Measurements from ENCODE around the gene PRSS22. TPM values are rescaled to one million over a fixed set of nuclear protein-coding genes. Genes with fewer than 3 reads are reported as not detected.

The PRSS22 gene
- total RNA-seq, 6 donors from 2014 or later = 9.3 to 24.8 (median 16.6) TPM

DNA sequence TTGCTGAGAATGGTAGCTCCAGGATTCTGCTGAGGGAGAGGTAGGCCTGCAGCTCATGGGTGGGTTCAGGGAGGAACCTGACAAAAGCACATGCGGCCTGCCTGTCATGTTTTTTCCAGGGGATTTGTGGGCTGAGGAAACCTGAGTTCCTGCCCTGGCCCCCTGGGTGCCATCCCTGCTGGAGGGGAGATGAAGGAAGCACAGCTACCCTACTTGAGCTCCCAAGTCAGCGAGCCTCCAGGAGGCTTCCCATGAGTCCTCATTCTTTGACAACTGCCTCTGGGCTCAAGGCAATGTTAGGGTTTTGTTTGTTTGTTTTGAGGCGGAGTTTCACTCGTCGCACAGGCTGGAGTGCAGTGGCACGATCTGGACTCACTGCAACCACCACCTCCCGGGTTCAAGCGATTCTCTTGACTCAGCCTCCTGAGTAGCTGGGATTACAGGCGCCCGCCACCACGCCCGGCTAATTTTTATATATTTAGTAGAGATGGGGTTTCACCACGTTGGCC, 41.6 kb upstream of the PRSS22 start:
- Histone ChIP-seq H3K27ac (no peak overlapping the region), H3K27me3 (no peaks in the 10 kb centered on the region), H3K9me3 (no peaks in the 10 kb centered on the region), H3K4me1 (peaks cover 6 to 8% (median 7%) of the 10 kb centered on the region in 4 donors), H3K36me3 (peaks cover 0 to 33% (median 13%) of the 10 kb centered on the region in 4 donors), H3K4me3 (no peak overlapping the region)
- TF ChIP-seq POLR2AphosphoS5 (IDR thresholded peaks at IDR 0.05) (no peak), EP300 (IDR thresholded peaks at IDR 0.05) (no peak), POLR2A (IDR thresholded peaks at IDR 0.05) (no peak)
- TF ChIP-seq, protein P1, sequence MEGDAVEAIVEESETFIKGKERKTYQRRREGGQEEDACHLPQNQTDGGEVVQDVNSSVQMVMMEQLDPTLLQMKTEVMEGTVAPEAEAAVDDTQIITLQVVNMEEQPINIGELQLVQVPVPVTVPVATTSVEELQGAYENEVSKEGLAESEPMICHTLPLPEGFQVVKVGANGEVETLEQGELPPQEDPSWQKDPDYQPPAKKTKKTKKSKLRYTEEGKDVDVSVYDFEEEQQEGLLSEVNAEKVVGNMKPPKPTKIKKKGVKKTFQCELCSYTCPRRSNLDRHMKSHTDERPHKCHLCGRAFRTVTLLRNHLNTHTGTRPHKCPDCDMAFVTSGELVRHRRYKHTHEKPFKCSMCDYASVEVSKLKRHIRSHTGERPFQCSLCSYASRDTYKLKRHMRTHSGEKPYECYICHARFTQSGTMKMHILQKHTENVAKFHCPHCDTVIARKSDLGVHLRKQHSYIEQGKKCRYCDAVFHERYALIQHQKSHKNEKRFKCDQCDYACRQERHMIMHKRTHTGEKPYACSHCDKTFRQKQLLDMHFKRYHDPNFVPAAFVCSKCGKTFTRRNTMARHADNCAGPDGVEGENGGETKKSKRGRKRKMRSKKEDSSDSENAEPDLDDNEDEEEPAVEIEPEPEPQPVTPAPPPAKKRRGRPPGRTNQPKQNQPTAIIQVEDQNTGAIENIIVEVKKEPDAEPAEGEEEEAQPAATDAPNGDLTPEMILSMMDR (IDR thresholded peaks at IDR 0.05) = no peak
- ATAC-seq (ENCODE audit: low FRiP score in 2 of 2) (no peak), DNase-seq (no peak)
- 88 to 90% methylated on average over 9 to 13 of the region's 13 CpGs for whole genome bisulfite sequencing, 2 donors

DNA sequence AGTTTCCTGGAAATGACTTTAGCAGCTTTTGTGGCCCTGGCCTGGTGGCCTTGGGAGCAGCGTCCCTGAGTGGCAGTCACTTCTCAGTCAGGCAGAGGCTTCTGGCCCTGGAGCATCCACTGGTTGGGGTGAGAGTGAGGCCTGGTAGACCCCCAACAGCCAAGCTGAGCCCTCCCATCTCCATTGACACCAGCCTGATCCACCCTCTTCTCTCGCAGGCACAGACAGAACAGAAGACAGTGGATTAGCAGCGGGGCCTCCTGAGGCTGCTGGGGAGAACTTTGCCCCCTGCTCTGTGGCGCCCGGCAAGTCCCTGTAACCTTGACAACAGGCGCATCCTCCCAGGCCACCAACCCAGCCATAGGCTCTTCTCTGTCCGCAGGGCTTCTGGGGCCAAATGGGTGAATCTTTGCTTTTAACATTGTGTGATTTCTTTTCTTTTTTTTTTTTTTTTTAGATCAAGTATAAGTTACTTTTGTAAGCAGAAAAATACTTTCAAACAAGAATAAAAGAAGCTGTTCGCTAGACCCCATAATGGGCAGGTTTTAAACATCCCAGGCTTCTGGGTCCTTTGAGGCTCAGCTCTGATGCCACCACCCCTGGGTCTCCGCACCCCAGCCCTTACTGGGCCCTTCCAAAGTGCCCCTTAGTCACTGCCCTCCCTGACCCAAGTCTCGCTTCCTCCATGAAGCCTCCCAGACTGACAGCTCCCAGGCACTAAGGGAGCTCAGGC, 41.0 kb upstream of the PRSS22 start:
- no peak for ATAC-seq (ENCODE audit: low FRiP score in 2 of 2)
- 91 to 95% methylated on average over 9 to 10 of the region's 10 CpGs for WGBS, 2 donors
- Histone ChIP-seq H3K9me3 (no peaks in the 10 kb centered on the region), H3K4me3 (no peak overlapping the region), H3K4me1 (peaks cover 5 to 8% (median 6%) of the 10 kb centered on the region in 4 donors), H3K27ac (no peak overlapping the region), H3K36me3 (peaks cover 0 to 33% (median 13%) of the 10 kb centered on the region in 4 donors), H3K27me3 (no peaks in the 10 kb centered on the region)
- TF ChIP-seq POLR2AphosphoS5 (IDR thresholded peaks at IDR 0.05) (no peak), POLR2A (IDR thresholded peaks at IDR 0.05) (no peak), EP300 (IDR thresholded peaks at IDR 0.05) (no peak)
- TF ChIP-seq, protein P1 (IDR thresholded peaks at IDR 0.05) = no peak
- no peak for DNase-seq

DNA sequence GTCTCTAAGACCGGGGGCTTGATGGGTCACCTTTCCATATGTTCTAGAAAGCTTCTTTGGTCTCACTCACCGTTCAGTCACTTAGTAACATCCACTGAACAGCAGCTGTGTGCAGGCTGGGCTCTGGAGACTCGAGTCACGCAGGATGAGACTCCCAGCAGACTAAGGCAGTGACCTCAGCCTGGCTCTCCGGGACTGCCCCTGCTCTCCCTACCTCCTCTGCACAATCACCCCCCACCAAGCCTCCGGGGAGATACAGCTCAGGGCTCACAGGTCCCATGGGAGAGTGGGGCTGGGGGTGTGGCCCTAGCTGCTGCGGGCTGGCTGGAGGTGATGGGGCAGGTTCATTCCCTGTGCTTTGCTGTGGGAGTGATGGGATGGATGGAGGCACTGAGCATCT, 39.1 kb upstream of the PRSS22 start:
- ATAC-seq (ENCODE audit: low FRiP score in 2 of 2) (no peak), DNase-seq (no peak)
- no peaks in the 10 kb centered on the region for H3K27me3 ChIP-seq
- no peak overlapping the region for H3K27ac ChIP-seq
- H3K36me3 ChIP-seq = peaks cover 0 to 33% (median 13%) of the 10 kb centered on the region in 4 donors
- H3K4me1 ChIP-seq = no peaks in the 10 kb centered on the region
- H3K4me3 ChIP-seq = no peak overlapping the region
- H3K9me3 ChIP-seq = no peaks in the 10 kb centered on the region
- 88 to 90% methylated on average over 4 to 7 of the region's 7 CpGs for WGBS, 2 donors
- no peak for TF ChIP-seq EP300 (IDR thresholded peaks at IDR 0.05)
- TF ChIP-seq POLR2A (IDR thresholded peaks at IDR 0.05) = no peak
- TF ChIP-seq, protein P1 (IDR thresholded peaks at IDR 0.05) = no peak
- no peak for TF ChIP-seq POLR2AphosphoS5 (IDR thresholded peaks at IDR 0.05)

DNA sequence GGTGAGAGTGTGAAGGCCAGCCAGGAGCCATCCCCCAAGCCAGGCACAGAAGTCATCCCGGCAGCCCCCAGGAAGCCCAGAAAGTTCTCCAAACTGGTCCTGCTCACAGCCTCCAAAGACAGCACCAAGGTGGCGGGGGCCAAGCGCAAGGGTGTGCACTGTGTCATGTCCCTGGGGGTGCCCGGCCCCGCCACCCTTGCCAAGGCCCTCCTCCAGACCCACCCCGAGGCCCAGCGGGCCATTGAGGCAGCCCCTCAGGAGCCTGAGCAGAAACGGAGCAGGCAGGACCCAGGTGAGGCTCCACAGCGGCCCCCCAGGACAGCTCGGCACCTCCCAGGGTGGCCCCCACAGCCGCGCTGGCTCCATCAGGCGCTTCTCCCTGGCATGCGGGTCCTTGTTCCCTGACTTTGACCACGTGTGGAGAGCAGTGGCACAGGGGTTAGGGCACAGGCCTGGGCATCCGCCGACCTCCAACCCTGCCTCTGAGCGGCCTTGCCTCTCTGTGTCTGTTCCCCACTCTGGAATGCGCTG, 38.6 kb upstream of the PRSS22 start:
- H3K9me3 ChIP-seq = no peaks in the 10 kb centered on the region
- WGBS, 2 donors = 93 to 94% methylated on average over 11 to 13 of the region's 19 CpGs
- no peak for TF ChIP-seq POLR2A (IDR thresholded peaks at IDR 0.05)
- no peak for TF ChIP-seq POLR2AphosphoS5 (IDR thresholded peaks at IDR 0.05)
- TF ChIP-seq, protein P1 (IDR thresholded peaks at IDR 0.05) = no peak
- no peak for TF ChIP-seq EP300 (IDR thresholded peaks at IDR 0.05)

More for the DNA sequence above, 38.6 kb upstream of the PRSS22 start:
- Histone ChIP-seq H3K36me3 (peaks cover 0 to 33% (median 13%) of the 10 kb centered on the region in 4 donors), H3K4me3 (no peak overlapping the region), H3K27ac (no peak overlapping the region), H3K4me1 (peaks cover 0 to 4% (median under 1%) of the 10 kb centered on the region in 4 donors), H3K27me3 (no peaks in the 10 kb centered on the region)
- peak in 1 of 2 donors; percentile 6 for ATAC-seq (ENCODE audit: low FRiP score in 2 of 2)
- DNase-seq = peak in 1 of 2 donors; percentile 81
